SK-N-MC (cell line): Measurements from ENCODE around the gene CYTH1.

ENCODE experiments used
- DNase-seq: peaks from one replicate; pipeline ENCODE4 v3.0.0-alpha.2; 2011; ENCODE audit warnings: low read depth, low spot score
- H3K27ac ChIP-seq: fragments of 200-600 bp; sonication (generic); 2 replicates; pipeline ENCODE4 v1.5.1; 2016; ENCODE audit warnings: mixed run types
- H3K36me3 ChIP-seq: fragments of 200-600 bp; sonication (generic); 2 replicates; pipeline ENCODE4 v1.6.1; 2017; ENCODE audit warnings: antibody characterized with exemption, low read length, mixed read lengths; ENCODE audit not compliant: insufficient read depth
- H3K4me3 ChIP-seq: fragments of 200-600 bp; sonication (generic); 2 replicates; pipeline ENCODE4 v1.5.1; 2016
- H3K9ac ChIP-seq: fragments of 200-600 bp; sonication (generic); 2 replicates; pipeline ENCODE4 v1.8.0; 2017; ENCODE audit warnings: mixed run types, mixed read lengths; ENCODE audit not compliant: insufficient read length
- H3K9me3 ChIP-seq: fragments of 200-600 bp; sonication (generic); 2 replicates; pipeline ENCODE4 v1.6.1; 2017; ENCODE audit warnings: low read depth, mild to moderate bottlenecking, antibody characterized with exemption, low read length, moderate library complexity, mixed read lengths
- EZH2 ChIP-seq: fragments of 200-600 bp; sonication (generic); IDR thresholded peaks from one replicate; pipeline ENCODE4 v1.6.1; 2017; ENCODE audit warnings: antibody characterized with exemption
- FOXP2 ChIP-seq: optimal IDR thresholded peaks from 2 replicates; pipeline ENCODE3; 2011; ENCODE audit warnings: mild to moderate bottlenecking, moderate library complexity; ENCODE audit not compliant: insufficient read depth; ENCODE audit errors: extremely low read length, control extremely low read depth
- POLR2AphosphoS5 ChIP-seq: IDR thresholded peaks from 2 replicates; pipeline ENCODE4 v1.6.1; 2012; ENCODE audit warnings: mild to moderate bottlenecking, low read depth, low read length, borderline replicate concordance

The CYTH1 gene

GRCh38 chr17:78823282-78824046 lies 41.4 kb upstream of the CYTH1 start:
- Histone ChIP-seq H3K4me3 (no peak overlapping the region), H3K9ac (no peak overlapping the region), H3K9me3 (no peaks in the 10 kb centered on the region), H3K36me3 (peaks cover 82% of the 10 kb centered on the region), H3K27ac (no peak overlapping the region)
- no peak for DNase-seq
- TF ChIP-seq POLR2AphosphoS5 (no peak), FOXP2 (no peak)

DNA sequence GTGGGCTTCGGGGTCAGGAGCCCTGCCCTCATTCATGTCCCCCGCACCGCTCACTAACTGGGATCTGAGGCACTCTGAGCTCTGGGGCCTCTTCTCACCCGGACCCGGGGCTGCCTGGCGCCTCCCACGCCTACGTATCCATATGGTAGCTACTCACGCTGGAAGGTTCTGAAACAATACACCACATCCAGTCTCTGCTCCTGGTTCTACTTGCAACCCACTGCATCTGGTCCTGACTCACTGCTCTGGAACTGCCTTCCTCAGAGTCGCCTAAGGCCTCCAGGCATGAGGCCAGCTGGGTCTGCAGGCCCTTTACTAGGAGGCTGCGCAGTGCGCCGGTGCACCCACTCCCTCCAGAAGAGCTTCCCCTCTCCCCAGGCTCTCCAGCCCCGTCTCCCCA lies 40.5 kb upstream of the CYTH1 start:
- peaks cover 82% of the 10 kb centered on the region for H3K36me3 ChIP-seq
- no peak for TF ChIP-seq FOXP2
- TF ChIP-seq EZH2, result no peak
- TF ChIP-seq POLR2AphosphoS5, result no peak
- H3K27ac ChIP-seq, result no peak overlapping the region
- no peak overlapping the region for H3K4me3 ChIP-seq
- H3K9ac ChIP-seq, result no peak overlapping the region
- no peaks in the 10 kb centered on the region for H3K9me3 ChIP-seq
- no peak for DNase-seq

- Histone ChIP-seq H3K9ac (no peak overlapping the region), H3K9me3 (no peaks in the 10 kb centered on the region), H3K36me3 (peaks cover 84% of the 10 kb centered on the region), H3K4me3 (no peak overlapping the region), H3K27ac (no peak overlapping the region)
- DNase-seq, result no peak
- TF ChIP-seq FOXP2, result no peak
- no peak for TF ChIP-seq POLR2AphosphoS5
- no peak for TF ChIP-seq EZH2
Observed at GRCh38 chr17:78821961-78822360, 39.9 kb upstream of the CYTH1 start.

- no peaks in the 10 kb centered on the region for H3K9me3 ChIP-seq
- no peak overlapping the region for H3K4me3 ChIP-seq
- peak overlapping the region; percentile 40; the same call in 1 of the 2 replicates for H3K27ac ChIP-seq
- H3K9ac ChIP-seq, result no peak overlapping the region
- DNase-seq, result no peak
- H3K36me3 ChIP-seq, result peaks cover 83% of the 10 kb centered on the region
- no peak for TF ChIP-seq EZH2
- no peak for TF ChIP-seq POLR2AphosphoS5
Observed at GRCh38 chr17:78820841-78821240, 38.8 kb upstream of the CYTH1 start.

GRCh38 chr17:78819806-78820792 lies 38.0 kb upstream of the CYTH1 start:
- H3K4me3 ChIP-seq, result no peak overlapping the region
- no peak for DNase-seq
- no peak overlapping the region for H3K9ac ChIP-seq
- no peak for TF ChIP-seq EZH2
- TF ChIP-seq POLR2AphosphoS5, result no peak
- TF ChIP-seq FOXP2, result no peak
- H3K9me3 ChIP-seq, result no peaks in the 10 kb centered on the region
- peak overlapping the region; percentile 89 for H3K27ac ChIP-seq
- peaks cover 87% of the 10 kb centered on the region for H3K36me3 ChIP-seq

- no peak for DNase-seq
- TF ChIP-seq POLR2AphosphoS5, result no peak
- TF ChIP-seq EZH2, result no peak
- TF ChIP-seq FOXP2, result no peak
- peak overlapping the region; percentile 89 for H3K27ac ChIP-seq
- peaks cover 85% of the 10 kb centered on the region for H3K36me3 ChIP-seq
- peak overlapping the region; percentile 61 for H3K4me3 ChIP-seq
- no peak overlapping the region for H3K9ac ChIP-seq
- H3K9me3 ChIP-seq, result no peaks in the 10 kb centered on the region
Observed at GRCh38 chr17:78819402-78819801, 37.3 kb upstream of the CYTH1 start.

DNA sequence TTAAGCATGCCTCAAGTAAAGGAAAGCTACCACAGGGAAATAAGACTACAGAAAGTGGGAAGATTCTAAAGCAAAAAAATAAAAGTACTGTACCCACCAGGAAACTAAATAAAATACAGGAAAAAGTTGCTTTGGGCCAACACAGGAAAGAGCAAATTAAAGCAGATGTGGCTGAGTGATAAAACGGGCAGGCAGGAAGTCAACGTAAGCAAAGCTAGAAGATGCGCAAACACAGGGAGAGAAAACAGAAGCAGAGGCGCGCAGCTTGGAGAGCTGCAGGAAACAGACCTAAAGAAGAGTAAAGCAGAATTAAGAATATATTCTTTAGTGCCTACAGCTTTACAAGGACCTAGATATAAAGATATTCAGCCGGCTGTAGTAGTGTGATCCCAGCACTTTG lies 36.9 kb upstream of the CYTH1 start:
- Histone ChIP-seq H3K36me3 (peaks cover 85% of the 10 kb centered on the region), H3K9ac (peak overlapping the region; percentile 11), H3K4me3 (peak overlapping the region; percentile 61), H3K9me3 (no peaks in the 10 kb centered on the region), H3K27ac (peak overlapping the region; percentile 89)
- TF ChIP-seq EZH2, result no peak
- TF ChIP-seq FOXP2, result peak; percentile 30
- TF ChIP-seq POLR2AphosphoS5, result no peak
- peak; percentile 93 for DNase-seq

DNA sequence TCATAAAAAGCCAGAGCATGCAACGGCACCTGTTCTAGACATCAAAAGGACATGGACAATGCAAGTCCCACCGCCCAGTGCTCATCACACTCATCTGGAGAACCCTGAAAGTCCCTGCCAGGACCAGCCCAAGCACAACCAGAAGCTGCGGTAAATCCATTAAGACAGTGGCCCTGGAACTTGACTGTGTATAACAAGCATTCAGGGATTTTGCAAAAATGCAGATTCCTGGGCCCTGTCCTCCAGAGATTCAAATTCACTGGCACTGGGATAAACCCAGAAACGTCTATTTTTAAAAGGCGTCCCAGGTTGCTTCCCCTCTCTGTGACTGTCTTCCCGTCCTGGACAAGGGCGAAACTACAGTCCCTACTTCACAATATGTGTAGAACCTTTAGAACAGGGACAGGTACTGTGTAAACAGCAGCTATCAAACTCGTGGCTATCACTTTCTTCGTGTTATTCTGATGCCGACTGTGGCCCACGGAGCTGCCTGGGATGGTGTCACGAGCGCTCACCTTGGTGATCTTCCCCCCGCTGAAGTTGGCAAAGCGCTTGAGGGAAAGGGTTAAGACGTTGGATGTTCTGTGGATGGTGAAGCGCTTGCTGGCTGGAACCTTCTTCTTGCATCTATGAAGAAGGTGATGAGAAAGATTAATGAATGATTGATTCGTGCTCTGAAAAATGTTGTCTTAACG lies 36.2 kb upstream of the CYTH1 start:
- peak overlapping the region; percentile 61 for H3K4me3 ChIP-seq
- DNase-seq, result no peak

More for the DNA sequence above, 36.2 kb upstream of the CYTH1 start:
- Histone ChIP-seq H3K27ac (peak overlapping the region; percentile 89), H3K9me3 (no peaks in the 10 kb centered on the region), H3K36me3 (peaks cover 85% of the 10 kb centered on the region), H3K9ac (peak overlapping the region; percentile 11)
- TF ChIP-seq POLR2AphosphoS5 (no peak), FOXP2 (no peak), EZH2 (no peak)
